ENCODE data around the gene MINPP1. TPM values are rescaled to one million over a fixed set of nuclear protein-coding genes. Genes with fewer than 3 reads are reported as not detected.

Gene MINPP1
- total and polyA plus RNA-seq, 3 donors from 2014 or later, result 15.3 to 32.3 (median 24.3) TPM

DNA sequence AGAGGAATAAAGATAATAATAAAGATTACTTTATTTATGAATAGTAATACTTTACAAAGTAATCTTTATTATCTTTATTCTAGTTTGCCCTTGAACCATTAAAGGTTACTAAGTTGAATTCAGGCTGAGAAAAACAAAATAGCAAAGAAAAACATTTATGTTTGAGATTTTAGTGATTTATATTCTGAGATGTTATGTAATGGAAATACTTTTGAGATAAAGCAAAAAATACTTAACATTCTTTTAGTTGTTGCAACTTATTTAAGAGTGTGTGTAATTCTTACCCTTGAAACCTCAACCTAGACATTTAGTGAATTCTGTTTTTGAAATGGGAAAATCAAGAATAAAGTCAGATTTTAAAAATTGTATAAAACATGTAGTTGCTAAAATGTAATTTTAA, 40.0 kb downstream of the MINPP1 start:
- Histone ChIP-seq H3K27me3 (no peaks in the 10 kb centered on the region), H3K36me3 (ENCODE audit: low read depth, missing control alignments) (no peaks in the 10 kb centered on the region), H3K4me3 (no peak overlapping the region), H3K9me3 (no peaks in the 10 kb centered on the region), H3K27ac (no peak overlapping the region), H3K4me1 (peaks cover 5% of the 10 kb centered on the region)
- intact Hi-C loops (cut with DNase I; ENCODE audit: low total_unique reads), result no loop called here
- DNase-seq, result no peak
- TF ChIP-seq, protein P1, sequence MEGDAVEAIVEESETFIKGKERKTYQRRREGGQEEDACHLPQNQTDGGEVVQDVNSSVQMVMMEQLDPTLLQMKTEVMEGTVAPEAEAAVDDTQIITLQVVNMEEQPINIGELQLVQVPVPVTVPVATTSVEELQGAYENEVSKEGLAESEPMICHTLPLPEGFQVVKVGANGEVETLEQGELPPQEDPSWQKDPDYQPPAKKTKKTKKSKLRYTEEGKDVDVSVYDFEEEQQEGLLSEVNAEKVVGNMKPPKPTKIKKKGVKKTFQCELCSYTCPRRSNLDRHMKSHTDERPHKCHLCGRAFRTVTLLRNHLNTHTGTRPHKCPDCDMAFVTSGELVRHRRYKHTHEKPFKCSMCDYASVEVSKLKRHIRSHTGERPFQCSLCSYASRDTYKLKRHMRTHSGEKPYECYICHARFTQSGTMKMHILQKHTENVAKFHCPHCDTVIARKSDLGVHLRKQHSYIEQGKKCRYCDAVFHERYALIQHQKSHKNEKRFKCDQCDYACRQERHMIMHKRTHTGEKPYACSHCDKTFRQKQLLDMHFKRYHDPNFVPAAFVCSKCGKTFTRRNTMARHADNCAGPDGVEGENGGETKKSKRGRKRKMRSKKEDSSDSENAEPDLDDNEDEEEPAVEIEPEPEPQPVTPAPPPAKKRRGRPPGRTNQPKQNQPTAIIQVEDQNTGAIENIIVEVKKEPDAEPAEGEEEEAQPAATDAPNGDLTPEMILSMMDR (IDR thresholded peaks at IDR 0.05), result no peak
- no peak for TF ChIP-seq POLR2A (IDR thresholded peaks at IDR 0.05)

GRCh38 chr10:87545783-87546182, 41.1 kb downstream of the MINPP1 start:
- no peaks in the 10 kb centered on the region for H3K27me3 ChIP-seq
- DNase-seq, result no peak
- WGBS, 2 donors, result 60 to 67% methylated on average over 5 of the region's 5 CpGs
- no peak for TF ChIP-seq POLR2A (IDR thresholded peaks at IDR 0.05)
- TF ChIP-seq, protein P1 (IDR thresholded peaks at IDR 0.05), result no peak
- no peak overlapping the region for H3K27ac ChIP-seq
- H3K4me1 ChIP-seq, result peaks cover 5% of the 10 kb centered on the region
- H3K9me3 ChIP-seq, result no peaks in the 10 kb centered on the region
- intact Hi-C loops (cut with DNase I; ENCODE audit: low total_unique reads), result no loop called here
- H3K36me3 ChIP-seq (ENCODE audit: low read depth, missing control alignments), result no peaks in the 10 kb centered on the region
- H3K4me3 ChIP-seq, result no peak overlapping the region

- no peaks in the 10 kb centered on the region for H3K27me3 ChIP-seq
- peaks cover 5% of the 10 kb centered on the region for H3K4me1 ChIP-seq
- H3K9me3 ChIP-seq, result no peaks in the 10 kb centered on the region
- no peak overlapping the region for H3K27ac ChIP-seq
- 61% methylated on average over 7 of the region's 7 CpGs for WGBS, 2 donors
- no peak overlapping the region for H3K4me3 ChIP-seq
- no peaks in the 10 kb centered on the region for H3K36me3 ChIP-seq (ENCODE audit: low read depth, missing control alignments)
- peak; percentile 25 for DNase-seq
- intact Hi-C loops (cut with DNase I; ENCODE audit: low total_unique reads), result no loop called here
- TF ChIP-seq, protein P1 (IDR thresholded peaks at IDR 0.05), result no peak
- no peak for TF ChIP-seq POLR2A (IDR thresholded peaks at IDR 0.05)
These were observed 41.5 kb downstream of the MINPP1 start for GRCh38 chr10:87546210-87546609.

DNA sequence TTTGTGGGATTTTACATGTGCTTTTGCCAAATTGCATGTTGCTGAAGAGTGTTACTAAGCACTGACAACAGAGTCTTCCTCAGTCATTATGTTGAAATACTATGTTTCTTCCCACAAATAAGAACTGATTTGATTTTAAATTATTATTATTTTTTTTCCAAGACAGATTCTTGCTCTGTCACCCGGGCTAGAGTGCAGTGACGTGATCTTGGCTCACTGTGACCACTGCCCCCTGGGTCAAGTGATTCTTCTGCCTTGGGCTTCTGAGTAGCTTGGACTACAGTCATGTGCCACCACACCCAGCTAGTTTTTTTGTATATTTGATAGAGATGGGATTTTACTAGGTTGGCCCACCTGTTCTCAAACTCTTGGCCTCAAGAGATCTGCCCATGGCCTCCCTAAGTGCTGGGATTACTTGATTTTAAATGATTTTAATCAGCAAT, 42.3 kb downstream of the MINPP1 start:
- no peak overlapping the region for H3K27ac ChIP-seq
- 90 to 92% methylated on average over 2 of the region's 2 CpGs for WGBS, 2 donors
- no peaks in the 10 kb centered on the region for H3K9me3 ChIP-seq
- H3K4me1 ChIP-seq, result peaks cover 5% of the 10 kb centered on the region
- intact Hi-C loops (cut with DNase I; ENCODE audit: low total_unique reads), result no loop called here
- no peak for DNase-seq
- no peak overlapping the region for H3K4me3 ChIP-seq
- no peaks in the 10 kb centered on the region for H3K27me3 ChIP-seq
- H3K36me3 ChIP-seq (ENCODE audit: low read depth, missing control alignments), result no peaks in the 10 kb centered on the region
- no peak for TF ChIP-seq POLR2A (IDR thresholded peaks at IDR 0.05)
- TF ChIP-seq, protein P1 (IDR thresholded peaks at IDR 0.05), result no peak

- no peaks in the 10 kb centered on the region for H3K36me3 ChIP-seq (ENCODE audit: low read depth, missing control alignments)
- TF ChIP-seq POLR2A (IDR thresholded peaks at IDR 0.05), result no peak
- TF ChIP-seq, protein P1 (IDR thresholded peaks at IDR 0.05), result no peak
- intact Hi-C loops (cut with DNase I; ENCODE audit: low total_unique reads), result no loop called here
- peaks cover 5% of the 10 kb centered on the region for H3K4me1 ChIP-seq
- no peak overlapping the region for H3K27ac ChIP-seq
- H3K27me3 ChIP-seq, result no peaks in the 10 kb centered on the region
- H3K4me3 ChIP-seq, result no peak overlapping the region
- no peaks in the 10 kb centered on the region for H3K9me3 ChIP-seq
- 89 to 90% methylated on average over 3 of the region's 3 CpGs for WGBS, 2 donors
- no peak for DNase-seq
These were observed 43.1 kb downstream of the MINPP1 start for GRCh38 chr10:87547734-87548311.
